ENCODE data around the gene INHBA. TPM values are rescaled to one million over a fixed set of nuclear protein-coding genes. Genes with fewer than 3 reads are reported as not detected.

Gene INHBA
- total RNA-seq, 2 experiments from 2014 or later = not detected

GRCh38 chr7:41659539-41659938, 43.4 kb downstream of the INHBA start:
- ChIA-PET CTCF (no interaction called here), POLR2A (no interaction called here)
- DNase-seq (no peak), ATAC-seq (no peak)
- Mint-ChIP-seq H3K36me3 (ENCODE audit: low read depth) (no peaks in the 10 kb centered on the region), H3K27ac (no peak overlapping the region), H3K4me1 (ENCODE audit: low read depth) (no peaks in the 10 kb centered on the region), H3K27me3 (ENCODE audit: low read depth) (no peaks in the 10 kb centered on the region), H3K4me3 (no peak overlapping the region), H3K9me3 (ENCODE audit: insufficient read depth) (no peaks in the 10 kb centered on the region)

- DNase-seq (no peak), ATAC-seq (no peak)
- Mint-ChIP-seq H3K27me3 (ENCODE audit: low read depth) (no peaks in the 10 kb centered on the region), H3K4me3 (no peak overlapping the region), H3K27ac (no peak overlapping the region), H3K4me1 (ENCODE audit: low read depth) (no peaks in the 10 kb centered on the region), H3K36me3 (ENCODE audit: low read depth) (no peaks in the 10 kb centered on the region), H3K9me3 (ENCODE audit: insufficient read depth) (no peaks in the 10 kb centered on the region)
- POLR2A ChIA-PET = no interaction called here
- CTCF ChIA-PET = no interaction called here
Observed at GRCh38 chr7:41656366-41656765, 46.5 kb downstream of the INHBA start.

GRCh38 chr7:41655426-41655825, 47.5 kb downstream of the INHBA start:
- POLR2A ChIA-PET = no interaction called here
- DNase-seq (no peak), ATAC-seq (no peak)
- Mint-ChIP-seq H3K27ac (no peak overlapping the region), H3K9me3 (ENCODE audit: insufficient read depth) (no peaks in the 10 kb centered on the region), H3K36me3 (ENCODE audit: low read depth) (no peaks in the 10 kb centered on the region), H3K4me3 (no peak overlapping the region), H3K4me1 (ENCODE audit: low read depth) (no peaks in the 10 kb centered on the region), H3K27me3 (ENCODE audit: low read depth) (no peaks in the 10 kb centered on the region)
- CTCF ChIA-PET = no interaction called here

- no peaks in the 10 kb centered on the region for H3K4me1 Mint-ChIP-seq (ENCODE audit: low read depth)
Observed at GRCh38 chr7:41652267-41652666, 50.6 kb downstream of the INHBA start.

GRCh38 chr7:41648501-41648900, 54.4 kb downstream of the INHBA start:
- Mint-ChIP-seq H3K4me1 (ENCODE audit: low read depth) (no peaks in the 10 kb centered on the region), H3K27me3 (ENCODE audit: low read depth) (no peaks in the 10 kb centered on the region), H3K36me3 (ENCODE audit: low read depth) (no peaks in the 10 kb centered on the region), H3K27ac (no peak overlapping the region), H3K4me3 (no peak overlapping the region), H3K9me3 (ENCODE audit: insufficient read depth) (no peaks in the 10 kb centered on the region)
- ChIA-PET POLR2A (no interaction called here), CTCF (no interaction called here)
- ATAC-seq = no peak
- no peak for DNase-seq

More at GRCh38 chr7:41652267-41652666, 50.6 kb downstream of the INHBA start:
- no peak overlapping the region for H3K27ac Mint-ChIP-seq
- H3K9me3 Mint-ChIP-seq (ENCODE audit: insufficient read depth) = no peaks in the 10 kb centered on the region
- ChIA-PET POLR2A (no interaction called here), CTCF (no interaction called here)
- no peaks in the 10 kb centered on the region for H3K36me3 Mint-ChIP-seq (ENCODE audit: low read depth)
- no peak overlapping the region for H3K4me3 Mint-ChIP-seq
- no peak for DNase-seq
- no peaks in the 10 kb centered on the region for H3K27me3 Mint-ChIP-seq (ENCODE audit: low read depth)
- ATAC-seq = no peak

GRCh38 chr7:41643616-41644015, 59.3 kb downstream of the INHBA start:
- no peak for ATAC-seq
- H3K36me3 Mint-ChIP-seq (ENCODE audit: low read depth) = no peaks in the 10 kb centered on the region
- H3K27me3 Mint-ChIP-seq (ENCODE audit: low read depth) = no peaks in the 10 kb centered on the region
- no peaks in the 10 kb centered on the region for H3K9me3 Mint-ChIP-seq (ENCODE audit: insufficient read depth)
- no peak overlapping the region for H3K27ac Mint-ChIP-seq
- CTCF ChIA-PET = no interaction called here
- H3K4me3 Mint-ChIP-seq = no peak overlapping the region
- H3K4me1 Mint-ChIP-seq (ENCODE audit: low read depth) = no peaks in the 10 kb centered on the region
- DNase-seq = no peak
- POLR2A ChIA-PET = no interaction called here

GRCh38 chr7:41641665-41642014, 61.2 kb downstream of the INHBA start:
- DNase-seq (no peak), ATAC-seq (no peak)
- Mint-ChIP-seq H3K36me3 (ENCODE audit: low read depth) (no peaks in the 10 kb centered on the region), H3K27ac (no peak overlapping the region), H3K4me3 (no peak overlapping the region), H3K27me3 (ENCODE audit: low read depth) (no peaks in the 10 kb centered on the region), H3K9me3 (ENCODE audit: insufficient read depth) (no peaks in the 10 kb centered on the region), H3K4me1 (ENCODE audit: low read depth) (no peaks in the 10 kb centered on the region)
- ChIA-PET CTCF (no interaction called here), POLR2A (no interaction called here)

GRCh38 chr7:41641011-41641664, 61.8 kb downstream of the INHBA start:
- Mint-ChIP-seq H3K36me3 (ENCODE audit: low read depth) (no peaks in the 10 kb centered on the region), H3K27ac (no peak overlapping the region), H3K27me3 (ENCODE audit: low read depth) (no peaks in the 10 kb centered on the region), H3K4me3 (no peak overlapping the region), H3K4me1 (ENCODE audit: low read depth) (no peaks in the 10 kb centered on the region), H3K9me3 (ENCODE audit: insufficient read depth) (no peaks in the 10 kb centered on the region)
- no peak for DNase-seq
- CTCF ChIA-PET = no interaction called here
- no peak for ATAC-seq
- POLR2A ChIA-PET = no interaction called here

- ATAC-seq = no peak
- Mint-ChIP-seq H3K27me3 (ENCODE audit: low read depth) (no peaks in the 10 kb centered on the region), H3K36me3 (ENCODE audit: low read depth) (no peaks in the 10 kb centered on the region), H3K27ac (no peak overlapping the region), H3K4me3 (no peak overlapping the region), H3K4me1 (ENCODE audit: low read depth) (no peaks in the 10 kb centered on the region), H3K9me3 (ENCODE audit: insufficient read depth) (no peaks in the 10 kb centered on the region)
- ChIA-PET POLR2A (no interaction called here), CTCF (no interaction called here)
- no peak for DNase-seq
Observed at GRCh38 chr7:41640487-41640886, 62.4 kb downstream of the INHBA start.

- ATAC-seq (no peak), DNase-seq (no peak)
- no peaks in the 10 kb centered on the region for H3K27me3 Mint-ChIP-seq (ENCODE audit: low read depth)
- no peak overlapping the region for H3K27ac Mint-ChIP-seq
- ChIA-PET CTCF (no interaction called here), POLR2A (no interaction called here)
- no peak overlapping the region for H3K4me3 Mint-ChIP-seq
- H3K36me3 Mint-ChIP-seq (ENCODE audit: low read depth) = no peaks in the 10 kb centered on the region
- no peaks in the 10 kb centered on the region for H3K9me3 Mint-ChIP-seq (ENCODE audit: insufficient read depth)
- H3K4me1 Mint-ChIP-seq (ENCODE audit: low read depth) = no peaks in the 10 kb centered on the region
Observed at GRCh38 chr7:41637049-41637448, 65.8 kb downstream of the INHBA start.
